Activated CD4-positive, CD25-positive, alpha-beta regulatory T cell treated with anti-CD3 and anti-CD28 coated beads, Interleukin-2, amount 50 U/mL, for 72 hours (primary cell): ENCODE results near the gene WIPF3.

Experiments
- DNase-seq: peaks from one replicate; pipeline ENCODE4 v3.0.0; 2021

Gene WIPF3

DNA sequence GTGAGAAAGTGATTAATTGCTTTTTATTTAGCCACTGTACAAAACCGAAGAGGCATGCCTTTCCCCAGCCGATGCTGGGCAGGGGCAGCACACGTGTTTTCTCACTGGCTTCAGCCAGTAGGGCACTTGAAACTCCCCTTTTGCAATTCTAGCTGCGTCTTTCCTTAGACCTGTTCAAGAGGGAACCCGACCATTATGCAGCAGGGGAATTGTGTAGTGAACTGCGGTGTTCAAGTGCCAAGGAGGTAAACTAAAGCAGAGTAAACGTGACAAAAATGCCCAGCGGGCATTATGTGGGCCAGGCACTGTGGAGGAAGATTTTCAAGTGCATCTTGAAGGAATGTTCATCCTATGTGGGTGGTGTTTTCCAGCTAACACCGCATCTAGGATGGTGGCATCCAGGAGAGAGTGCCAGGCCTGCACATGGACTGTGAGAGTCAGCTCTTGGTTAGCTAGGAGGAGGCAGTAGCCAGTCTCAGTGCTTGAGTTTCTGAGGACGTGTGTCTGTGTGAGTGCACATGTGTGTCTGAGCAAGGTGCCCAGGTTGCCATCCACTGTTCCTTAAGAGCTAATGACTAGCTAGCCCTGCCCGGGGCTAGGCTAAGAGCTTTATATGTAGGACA lies 3.3 kb downstream of the WIPF3 start:
- no peak for DNase-seq

DNA sequence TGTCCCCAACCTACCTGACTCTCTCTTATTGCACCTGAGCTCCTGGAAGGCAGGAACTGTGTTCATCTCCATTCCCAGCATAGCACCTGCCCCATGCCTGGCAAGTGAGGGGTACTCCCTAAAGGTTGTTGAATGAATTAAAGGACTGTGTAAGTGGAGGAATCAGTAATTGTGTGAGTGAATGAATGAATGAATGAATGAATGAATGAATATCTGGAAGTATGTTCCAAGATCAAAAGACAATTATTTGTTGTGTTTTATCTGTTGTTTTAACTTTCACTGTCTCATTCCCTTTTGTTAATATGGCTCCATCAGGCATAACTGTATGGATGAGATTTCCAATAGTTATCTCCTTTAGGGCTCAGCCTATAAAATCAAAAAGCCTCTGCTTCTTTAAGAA lies 4.0 kb downstream of the WIPF3 start:
- DNase-seq: no peak

DNA sequence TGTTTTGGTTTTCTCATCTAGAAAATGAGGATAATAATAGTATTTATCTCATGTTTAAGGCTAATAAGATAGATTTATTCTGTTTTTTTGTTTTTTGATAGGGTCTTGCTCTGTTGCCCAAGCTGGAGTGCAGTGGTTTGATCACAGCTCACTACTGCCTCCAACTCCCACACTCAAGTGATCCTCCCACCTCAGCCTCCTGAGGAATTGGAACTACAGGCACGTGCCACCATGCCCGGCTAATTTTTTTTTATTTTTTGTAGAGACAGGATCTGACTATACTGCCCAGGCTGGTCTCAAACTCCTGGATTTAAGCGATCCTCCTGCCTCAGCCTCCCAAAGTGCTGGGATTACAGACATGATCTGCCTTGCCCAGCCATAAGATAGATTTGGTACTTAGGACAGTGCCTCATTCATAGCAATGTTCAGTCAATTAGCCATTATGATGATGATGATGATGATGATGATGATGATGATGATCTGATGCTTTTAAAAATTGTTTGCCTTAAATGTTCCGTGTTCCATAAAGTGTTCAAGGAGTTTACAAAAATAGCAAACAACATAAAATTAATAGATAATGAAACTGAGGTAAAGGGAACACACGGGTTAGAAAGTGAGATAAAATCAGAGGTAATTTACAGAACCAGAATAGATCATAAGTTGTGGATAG lies 4.6 kb downstream of the WIPF3 start:
- DNase-seq: no peak

DNA sequence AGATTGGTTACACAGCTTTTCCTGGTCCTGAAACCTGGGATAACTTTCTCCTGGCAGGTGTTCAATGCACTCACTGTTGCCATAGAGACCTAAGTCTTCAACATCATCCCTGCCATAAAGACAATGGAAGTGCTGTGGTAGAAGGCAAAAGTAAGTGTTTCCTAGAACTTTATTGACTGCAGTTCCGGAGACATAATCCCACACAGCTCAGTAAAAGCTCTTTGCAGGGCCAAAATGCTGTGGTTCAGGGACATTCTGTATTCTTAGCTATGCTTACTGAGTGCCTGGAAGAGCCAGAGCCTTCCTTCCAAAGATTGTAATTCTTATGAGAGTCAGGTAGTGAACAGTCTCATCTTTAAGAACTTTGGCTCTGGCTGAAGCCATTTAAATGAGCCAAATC lies 5.3 kb downstream of the WIPF3 start:
- no peak for DNase-seq

DNA sequence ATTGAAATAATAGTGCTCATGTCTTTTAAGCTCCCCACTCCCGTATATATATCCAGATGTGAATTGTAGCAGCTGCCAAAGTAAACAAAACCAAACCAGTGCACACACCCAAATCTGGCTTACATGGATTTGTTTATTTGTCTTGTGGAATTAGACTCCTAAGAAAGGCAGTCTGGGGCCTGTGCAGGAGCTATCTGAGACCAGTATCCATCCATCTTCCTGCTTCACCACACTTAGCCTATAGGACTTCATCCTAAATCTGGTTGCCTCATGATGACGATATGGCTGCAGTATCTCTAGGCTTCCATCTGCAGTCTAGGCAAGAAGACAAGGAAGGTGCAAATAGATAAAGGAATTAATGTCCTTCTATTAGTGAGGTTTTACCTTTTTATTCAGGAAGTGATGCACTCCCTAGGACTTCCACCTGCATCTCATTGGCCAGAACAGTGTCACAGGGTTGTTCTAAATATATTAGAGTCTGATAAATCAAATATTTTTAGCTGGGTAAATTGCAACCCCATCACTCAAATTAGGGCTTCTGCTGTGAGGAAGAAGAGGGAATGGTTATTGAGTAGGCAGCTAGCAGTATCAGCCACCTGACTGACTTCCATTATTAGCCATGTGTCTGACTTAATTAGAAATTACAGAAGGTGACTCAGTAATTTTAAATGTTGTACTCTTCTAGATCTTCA lies 6.0 kb downstream of the WIPF3 start:
- DNase-seq: no peak

DNA sequence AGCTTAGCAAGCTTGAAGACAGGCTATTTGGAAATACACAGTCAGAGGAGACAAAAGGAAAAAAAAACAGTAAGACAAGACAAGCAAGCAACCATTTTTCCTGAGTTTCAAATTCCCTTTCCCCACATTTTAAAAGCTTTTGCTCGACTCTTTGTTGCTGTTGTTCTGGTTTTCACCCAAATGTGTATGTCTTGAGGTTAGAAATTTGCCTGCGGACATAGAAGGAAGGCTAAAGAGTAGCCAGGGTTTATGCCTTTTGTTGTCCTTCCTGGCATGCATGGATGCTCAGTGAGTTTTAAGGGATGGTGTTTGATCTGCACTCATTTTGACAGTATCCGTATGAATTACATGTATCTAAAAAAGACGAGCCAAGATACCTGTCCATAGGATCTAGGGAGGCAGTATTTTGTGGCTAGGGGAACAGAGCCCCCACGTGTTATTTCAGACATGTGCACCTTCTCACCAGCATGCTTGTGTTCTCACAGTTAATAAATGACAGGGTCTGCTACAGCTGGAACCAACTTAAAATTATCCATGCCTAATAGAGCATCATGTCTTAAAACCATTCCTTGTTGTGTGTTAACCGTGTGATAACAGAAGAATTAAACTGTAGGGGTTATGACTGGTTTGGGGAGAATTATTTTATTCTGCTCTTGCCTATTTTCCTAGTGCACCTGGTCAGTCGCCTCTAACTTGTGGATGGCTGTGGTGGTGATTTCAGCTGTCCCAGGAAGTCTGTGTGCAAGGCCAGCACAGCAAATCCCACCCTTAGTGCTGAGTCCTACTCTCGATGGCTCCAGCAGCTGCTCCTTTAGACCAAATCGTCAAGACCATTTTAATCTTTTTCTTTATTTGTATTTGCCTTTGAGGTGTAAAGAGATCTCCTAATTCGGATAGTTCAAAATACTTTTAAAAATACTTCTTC lies 9.1 kb downstream of the WIPF3 start:
- no peak for DNase-seq

DNA sequence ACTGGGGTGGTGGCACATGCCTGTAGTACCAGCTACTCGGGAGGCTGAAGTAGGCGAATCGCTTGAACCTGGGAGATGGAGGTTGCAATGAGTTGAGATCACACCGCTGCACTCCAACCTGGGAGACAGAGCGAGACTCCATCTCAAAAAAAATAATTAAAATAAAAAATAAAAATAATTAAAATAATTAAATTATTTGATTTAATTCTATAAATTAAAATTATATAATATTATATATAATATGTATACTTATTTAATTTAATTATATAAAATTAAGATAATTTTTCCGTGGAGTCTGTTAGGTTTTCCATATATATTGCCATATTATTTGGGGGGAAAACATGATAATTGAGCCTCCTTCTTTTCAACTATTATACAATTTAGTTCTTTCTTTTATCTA lies 12.0 kb downstream of the WIPF3 start:
- no peak for DNase-seq

DNA sequence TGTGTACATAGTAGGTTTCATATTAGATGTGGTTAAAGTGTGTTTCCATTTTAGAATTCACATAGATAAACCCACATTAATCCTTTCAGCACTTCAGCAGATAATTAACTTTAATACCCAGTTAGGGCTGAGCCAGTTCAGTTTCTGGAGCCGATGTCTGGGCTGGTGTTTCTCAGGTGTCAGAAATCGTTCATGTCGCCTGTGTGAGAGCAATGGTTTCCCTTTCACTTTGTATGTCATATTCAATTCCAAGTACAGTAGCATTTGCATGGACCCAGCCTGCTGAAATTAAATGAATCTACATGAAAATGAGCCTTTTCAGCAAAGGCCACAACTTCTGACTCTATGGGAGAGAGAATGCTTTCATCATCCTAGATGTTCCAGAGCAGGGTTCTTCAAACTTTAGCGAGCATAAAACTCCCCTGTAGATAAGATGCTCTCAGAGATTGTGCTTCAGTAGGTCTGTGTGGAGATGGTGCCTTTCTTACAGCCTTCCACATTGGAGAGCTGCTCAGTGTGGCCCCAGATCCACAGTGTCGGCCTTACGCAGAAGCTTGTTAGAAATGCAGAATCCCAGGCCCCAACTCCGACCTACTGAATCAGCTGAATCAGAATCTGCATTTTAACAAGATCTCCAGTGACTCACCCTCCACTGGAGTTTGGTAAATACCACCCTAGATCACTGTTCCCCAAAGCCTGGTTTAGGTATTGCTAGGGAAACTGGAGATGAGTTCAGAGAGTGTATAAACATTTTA lies 19.6 kb downstream of the WIPF3 start:
- no peak for DNase-seq

DNA sequence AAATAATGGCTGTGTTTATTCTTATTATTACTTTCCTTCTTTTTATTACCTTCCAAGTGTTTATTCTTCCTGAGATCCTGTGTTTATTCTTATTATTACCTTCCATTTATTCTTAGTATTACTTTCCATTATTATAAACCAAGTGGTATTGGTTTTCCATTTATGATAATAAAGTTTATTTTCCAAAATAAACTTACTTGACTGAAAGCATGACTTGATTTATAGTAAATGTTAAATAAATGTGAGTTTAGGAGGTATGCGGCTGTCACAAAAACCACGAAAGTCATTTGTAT lies 20.2 kb downstream of the WIPF3 start:
- no peak for DNase-seq

DNA sequence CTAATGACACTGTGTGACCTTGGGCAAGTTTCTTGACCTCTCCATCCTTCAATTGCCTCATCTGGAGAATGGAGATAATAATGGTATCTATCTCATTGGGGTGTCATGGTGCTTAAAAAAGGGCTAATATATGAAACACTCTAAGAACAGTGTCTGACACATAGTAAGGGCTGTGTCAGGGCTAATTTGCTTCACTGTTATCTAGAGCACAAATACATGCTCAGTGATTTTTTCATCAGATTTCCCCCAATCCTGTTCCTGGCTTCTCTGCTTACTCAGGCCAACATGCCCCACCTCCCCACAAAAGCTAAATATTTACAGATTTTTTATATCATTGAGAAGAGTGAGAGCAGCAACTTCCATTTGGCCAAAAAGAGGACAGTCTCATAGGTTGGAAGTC lies 20.6 kb downstream of the WIPF3 start:
- DNase-seq: no peak

DNA sequence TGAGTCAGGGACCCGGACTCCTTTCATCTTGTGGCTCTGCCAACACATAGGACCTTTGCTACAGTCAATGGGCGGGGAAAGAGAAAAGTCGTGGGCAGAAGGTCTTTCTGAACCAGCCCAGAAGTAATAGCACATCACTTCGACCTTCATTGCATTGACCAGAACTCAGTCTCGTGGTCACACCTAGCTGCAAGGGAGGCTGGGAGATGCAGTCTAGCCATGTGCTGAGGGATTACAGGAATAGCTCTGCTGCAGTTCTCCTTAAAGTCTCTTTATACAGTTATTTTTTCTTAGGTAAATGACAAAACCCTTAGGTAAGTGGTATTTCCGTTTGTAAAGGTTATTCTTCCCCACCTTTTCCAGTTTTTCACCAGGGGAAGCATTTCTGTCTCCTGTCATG lies 25.4 kb downstream of the WIPF3 start:
- no peak for DNase-seq

DNA sequence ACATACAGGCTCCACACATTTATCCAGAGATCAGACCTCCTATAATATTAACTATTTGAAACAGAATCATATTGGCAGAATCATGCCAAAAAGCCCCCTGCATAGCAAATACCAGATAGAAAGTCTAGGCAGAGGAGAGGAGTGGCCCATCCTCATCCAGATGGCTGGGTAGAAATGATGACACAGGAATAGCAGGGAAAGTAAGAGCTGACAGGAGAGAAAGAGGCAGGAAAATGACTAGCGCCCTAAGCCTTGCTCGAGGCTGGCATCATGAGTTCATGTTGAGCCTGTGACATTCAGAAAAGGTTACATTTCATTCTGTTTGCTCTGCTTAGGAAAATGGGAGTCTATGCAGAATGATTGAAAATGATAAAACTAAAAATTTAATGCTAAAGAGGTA lies 27.6 kb downstream of the WIPF3 start:
- DNase-seq: no peak

DNA sequence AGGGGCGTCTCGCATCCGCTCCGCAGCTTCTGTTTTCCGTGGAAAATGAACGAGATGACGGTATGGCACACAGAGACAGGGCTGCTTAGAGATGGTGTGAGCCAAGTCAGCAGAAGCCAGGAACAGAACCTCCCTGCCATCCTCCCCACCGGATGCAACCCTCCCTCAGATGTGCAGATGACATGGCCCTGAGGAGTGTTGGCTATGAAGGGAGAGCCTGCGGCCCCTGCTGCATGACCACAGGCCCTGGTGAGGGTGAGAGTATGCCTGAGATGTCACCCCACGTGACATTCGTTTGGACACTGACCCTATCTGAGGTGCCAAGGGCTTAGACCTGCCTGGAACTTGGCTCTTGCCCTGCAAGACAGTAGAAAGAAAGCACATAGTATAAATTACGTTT lies 29.4 kb downstream of the WIPF3 start:
- DNase-seq: no peak

DNA sequence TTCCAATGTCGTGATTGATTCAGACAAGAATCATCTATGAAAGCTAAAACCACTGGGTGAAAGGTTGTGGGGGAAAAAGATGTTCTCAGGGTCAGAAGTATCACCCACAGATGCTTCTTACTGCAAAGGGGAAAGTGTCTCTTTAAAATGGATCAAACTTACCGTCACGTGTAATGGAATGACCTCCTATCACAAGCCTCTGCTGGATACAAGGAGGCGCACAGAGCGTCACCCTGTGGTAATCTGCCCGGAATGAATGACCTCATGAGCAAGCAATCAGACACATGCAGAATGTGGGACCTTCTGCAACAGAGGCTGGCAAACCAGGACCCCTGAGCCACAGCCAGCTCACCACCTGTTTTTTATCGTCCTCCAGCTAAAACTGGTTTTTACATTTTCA lies 33.0 kb downstream of the WIPF3 start:
- no peak for DNase-seq

DNA sequence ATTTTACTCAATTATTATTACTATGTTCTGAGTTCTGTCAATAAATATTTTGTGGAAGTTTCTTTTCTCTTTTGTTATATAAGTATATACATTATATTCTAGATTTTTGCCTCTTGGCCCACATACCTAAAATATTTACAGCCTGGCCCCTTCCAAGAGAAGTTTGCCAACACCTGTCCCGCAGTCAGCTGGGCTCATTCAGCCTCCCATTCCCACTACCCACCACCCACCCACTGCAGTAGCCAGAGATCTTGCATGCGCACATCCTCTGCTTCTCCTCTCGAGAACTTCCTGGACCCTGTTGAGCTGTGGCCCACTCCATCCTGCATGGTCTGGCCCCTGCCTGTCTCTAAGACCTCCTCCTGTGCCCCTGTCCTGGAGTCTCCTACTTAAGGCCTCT lies 33.6 kb downstream of the WIPF3 start:
- DNase-seq: no peak

DNA sequence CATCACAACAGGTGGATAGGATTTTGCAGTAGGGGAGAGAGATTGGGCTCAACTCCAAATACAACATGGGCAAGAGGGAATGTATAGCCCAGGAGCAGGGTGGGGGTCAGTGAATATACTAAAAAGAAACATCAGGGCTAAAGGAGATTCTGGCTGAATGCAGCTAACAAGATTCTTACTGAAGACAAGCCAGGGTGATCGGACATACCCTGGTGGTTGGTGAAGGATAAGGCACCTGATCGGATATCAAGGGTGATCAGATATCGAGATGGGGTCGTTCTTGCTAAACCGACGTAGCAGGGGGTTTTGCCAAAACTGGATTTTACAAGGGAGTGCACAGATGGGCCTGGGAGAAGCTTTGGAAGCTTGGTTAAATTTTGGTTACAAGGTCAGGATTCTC lies 34.4 kb downstream of the WIPF3 start:
- no peak for DNase-seq

DNA sequence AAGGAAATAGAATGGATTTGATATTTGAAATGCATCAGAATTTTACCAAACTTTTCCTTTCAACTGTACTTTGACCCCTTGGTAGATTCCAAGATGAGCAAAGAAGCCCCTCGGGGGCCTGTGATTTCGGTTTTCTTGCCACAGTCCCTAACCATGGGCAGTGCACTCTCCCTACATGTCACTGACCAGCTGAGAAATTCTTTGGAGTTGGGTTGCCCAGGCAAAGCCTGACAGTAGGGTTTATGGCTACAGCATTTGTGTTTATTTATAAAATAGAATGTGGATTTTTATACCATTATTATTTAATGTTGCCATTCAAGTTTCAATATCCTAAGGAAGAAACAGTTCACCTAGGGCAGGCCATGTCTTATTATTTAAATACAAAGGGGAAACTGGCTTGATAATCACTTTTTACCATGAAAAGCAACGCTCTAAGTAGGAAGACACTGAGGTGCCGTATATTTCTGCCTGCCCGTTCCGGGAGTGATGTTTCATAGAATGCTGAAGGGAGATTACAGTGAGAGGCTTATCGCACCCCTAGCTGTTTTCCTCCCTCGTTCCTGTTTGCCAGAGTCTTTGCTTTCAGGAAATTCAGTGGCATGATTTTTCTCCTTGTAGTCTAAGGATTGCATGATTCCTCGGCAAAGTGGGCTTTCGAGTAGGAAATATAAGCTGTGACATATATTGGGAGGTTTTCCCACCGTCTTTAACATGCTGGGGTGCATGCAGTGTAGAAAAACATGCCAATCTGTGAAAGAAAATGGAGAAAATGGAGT lies 35.8 kb downstream of the WIPF3 start:
- DNase-seq: no peak

DNA sequence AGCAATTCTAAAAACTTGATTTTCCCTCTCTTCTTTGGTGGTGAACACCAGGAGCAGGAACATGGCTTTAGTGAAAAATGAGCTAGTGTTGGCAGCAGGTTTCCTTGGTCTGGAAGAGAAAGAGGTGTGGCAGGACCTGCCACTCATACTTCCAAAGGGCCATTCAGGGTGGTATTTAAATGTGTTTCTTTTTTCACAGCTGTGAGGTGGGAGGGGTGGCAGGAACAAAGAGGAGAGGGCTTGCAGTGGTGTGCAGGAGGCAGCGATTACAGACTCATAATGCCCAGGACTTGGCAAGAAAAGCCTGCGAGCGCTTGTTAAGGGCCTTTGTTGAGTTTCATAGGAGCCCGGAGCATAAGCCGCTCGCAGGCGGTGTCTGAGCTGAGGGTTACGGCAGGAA lies 36.8 kb downstream of the WIPF3 start:
- no peak for DNase-seq

DNA sequence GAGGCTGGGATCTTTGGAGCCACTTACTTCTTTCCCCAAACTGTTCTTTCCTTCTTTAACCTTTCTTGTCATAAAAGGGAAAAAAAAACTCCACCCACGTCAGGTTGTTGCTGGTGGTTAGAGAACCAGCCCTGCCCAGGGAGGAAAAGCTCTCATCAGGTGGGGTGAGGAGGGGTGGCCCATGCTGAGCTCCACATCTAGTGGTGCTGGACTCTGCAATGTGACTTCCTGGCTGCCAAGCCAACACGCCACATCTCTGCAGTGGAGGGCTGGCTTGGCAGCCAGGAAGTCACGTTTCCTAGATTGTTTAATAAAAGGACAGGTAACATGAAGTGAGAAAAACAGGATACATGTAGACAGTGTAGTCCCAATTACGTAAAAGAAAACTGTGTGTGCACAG lies 37.4 kb downstream of the WIPF3 start:
- no peak for DNase-seq

DNA sequence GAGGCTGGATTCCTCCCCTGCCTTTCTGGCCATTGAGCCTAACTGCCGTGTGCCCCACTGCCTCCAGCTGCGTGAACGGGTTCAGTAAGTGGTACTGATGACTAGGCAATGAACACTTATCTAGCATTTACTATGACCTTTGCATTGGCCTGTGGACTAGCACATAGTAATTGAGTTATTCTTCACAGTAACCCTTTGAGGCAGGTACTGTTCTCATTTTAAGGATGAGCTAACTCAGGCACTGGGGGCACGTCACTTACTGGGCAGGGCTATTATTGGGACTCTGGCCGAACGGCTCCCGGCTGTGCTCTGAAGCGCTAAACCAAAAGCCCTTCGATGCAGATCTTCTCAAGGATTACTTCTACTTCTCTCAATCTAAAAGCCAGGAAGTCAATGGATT lies 38.3 kb downstream of the WIPF3 start:
- DNase-seq: no peak

DNA sequence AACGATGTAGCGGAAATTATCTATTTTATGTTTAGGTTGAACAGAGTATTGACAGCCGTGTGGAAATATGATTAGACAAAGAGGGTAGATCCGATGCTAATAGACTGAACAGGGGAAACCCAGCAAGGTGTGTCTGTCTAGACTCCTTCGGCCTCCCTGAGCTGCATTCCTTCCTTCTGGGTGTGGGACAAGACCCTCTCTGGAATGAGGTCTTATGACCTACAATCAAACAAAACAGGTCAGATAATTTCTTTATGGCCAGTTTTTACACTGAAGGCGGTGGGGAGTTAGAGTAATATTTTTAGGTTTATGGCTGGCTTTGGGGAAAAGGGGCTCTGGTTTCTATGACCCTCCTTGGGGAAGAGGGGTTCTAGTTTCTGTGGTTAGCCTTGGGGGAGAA lies 41.2 kb downstream of the WIPF3 start:
- DNase-seq: no peak

DNA sequence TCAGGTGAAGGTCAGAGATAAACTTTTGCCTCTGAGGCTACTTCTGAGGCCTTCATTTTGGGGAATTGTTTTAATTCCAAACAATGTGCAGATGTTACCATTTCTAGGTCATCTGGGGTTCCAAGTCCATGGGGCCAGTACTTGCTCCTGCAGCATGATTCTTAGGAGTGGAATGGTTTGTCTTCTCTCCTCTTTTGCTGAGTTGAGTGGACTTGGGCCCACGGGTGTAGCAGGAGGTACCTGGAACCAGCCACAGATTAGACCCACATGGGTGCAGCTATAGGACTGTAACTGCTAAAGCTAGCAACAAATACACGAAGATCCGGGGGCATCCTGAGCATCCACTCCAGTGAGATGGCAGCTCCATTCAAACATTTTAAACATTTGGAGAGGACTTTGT lies 41.6 kb downstream of the WIPF3 start:
- DNase-seq: no peak
